Endodermal cell (in vitro differentiated cells): ENCODE data around the gene EMSY. TPM values are rescaled to one million over a fixed set of nuclear protein-coding genes. Genes with fewer than 3 reads are reported as not detected.

Experiments
- DNase-seq: peaks from one replicate; pipeline ENCODE4 v3.0.0-alpha.2; 2017
- H3K27ac ChIP-seq: 2 replicates; pipeline ENCODE4 v1.5.1; 2013; ENCODE audit warnings: mild to moderate bottlenecking, low read depth, low read length, moderate library complexity
- H3K27me3 ChIP-seq: 2 replicates; pipeline ENCODE4 v1.6.1; 2013; ENCODE audit warnings: mild to moderate bottlenecking, low read length, moderate library complexity; ENCODE audit not compliant: insufficient read depth, control insufficient read depth, poor library complexity, severe bottlenecking
- H3K36me3 ChIP-seq: 2 replicates; pipeline ENCODE4 v1.7.0; 2013; ENCODE audit warnings: mild to moderate bottlenecking, low read length, moderate library complexity; ENCODE audit not compliant: control insufficient read depth, insufficient read depth
- H3K4me1 ChIP-seq: one replicate; pipeline ENCODE4 v1.7.0; 2013; ENCODE audit warnings: low read length; ENCODE audit not compliant: control insufficient read depth, insufficient read depth
- H3K4me3 ChIP-seq: 2 replicates; pipeline ENCODE4 v1.5.1; 2013; ENCODE audit warnings: mild to moderate bottlenecking, low read length, moderate library complexity
- H3K9ac ChIP-seq: 2 replicates; pipeline ENCODE4 v1.6.1; 2013; ENCODE audit warnings: mild to moderate bottlenecking, low read length, moderate library complexity; ENCODE audit not compliant: poor library complexity, severe bottlenecking; ENCODE audit errors: extremely low read depth
- H3K9me3 ChIP-seq: 2 replicates; pipeline ENCODE4 v1.6.1; 2013; ENCODE audit warnings: mild to moderate bottlenecking, low read length, moderate library complexity; ENCODE audit not compliant: control insufficient read depth
- H3K27ac Mint-ChIP-seq: 2 replicates; pipeline ENCODE4 v1.8.0; 2020; ENCODE audit warnings: mixed read lengths
- H3K27me3 Mint-ChIP-seq: 2 replicates; pipeline ENCODE4 v1.8.0; 2021; ENCODE audit warnings: mild to moderate bottlenecking, mixed read lengths; ENCODE audit not compliant: insufficient read depth
- H3K36me3 Mint-ChIP-seq: 2 replicates; pipeline ENCODE4 v1.8.0; 2020; ENCODE audit warnings: low read depth, mixed read lengths
- H3K4me1 Mint-ChIP-seq: 2 replicates; pipeline ENCODE4 v1.8.0; 2020; ENCODE audit warnings: mixed read lengths
- H3K4me3 Mint-ChIP-seq: 2 replicates; pipeline ENCODE4 v1.8.0; 2020; ENCODE audit warnings: mild to moderate bottlenecking, moderate library complexity, mixed read lengths
- H3K9me3 Mint-ChIP-seq: 2 replicates; pipeline ENCODE4 v1.8.0; 2020; ENCODE audit warnings: mild to moderate bottlenecking, mixed read lengths
- CTCF ChIP-seq: fragments of 200-600 bp; sonication (generic); conservative IDR thresholded peaks from 2 replicates; pipeline ENCODE4 v1.5.0; 2021; ENCODE audit warnings: antibody characterized with exemption, mild to moderate bottlenecking
- WGBS, 2 experiments: methylation state at CpG; one replicate each; pipeline versions ENCODE4 v1.1.5 to v1.1.7; 2013; ENCODE audit warnings: missing lambda C conversion rate in 2 of 2, mixed read lengths in 1 of 2; ENCODE audit not compliant: insufficient coverage in 1 of 2, insufficient read length in 1 of 2; 5-methylcytosine and 5-hydroxymethylcytosine counted together
- total RNA-seq, 2 donors: library from RNA; stranded (reverse); fragmentation: NEBNext Ultra II Directional in 1 of 2; extraction: Animal tissue kit (Norgen Biotek cat#: 25700) in 1 of 2; gene quantifications; 2 replicates in 1 of 2; 3 replicates in 1 of 2; pipeline ENCODE4 v1.2.1, GENCODE V29; 2021

The EMSY gene
- total RNA-seq, 2 donors from 2014 or later, result 27.4 to 35.5 TPM

- Histone ChIP-seq H3K4me3 (no peak overlapping the region), H3K27me3 (no peaks in the 10 kb centered on the region), H3K36me3 (no peaks in the 10 kb centered on the region), H3K27ac (no peak overlapping the region), H3K4me1 (no peaks in the 10 kb centered on the region), H3K9me3 (no peaks in the 10 kb centered on the region), H3K9ac (no peak overlapping the region)
- Mint-ChIP-seq H3K27ac (no peak overlapping the region), H3K36me3 (no peaks in the 10 kb centered on the region), H3K4me1 (peaks cover 6% of the 10 kb centered on the region), H3K9me3 (no peaks in the 10 kb centered on the region), H3K27me3 (peaks cover 16% of the 10 kb centered on the region), H3K4me3 (no peak overlapping the region)
- TF ChIP-seq CTCF, result peak; percentile 80
- 69 to 71% methylated on average over 2 to 3 of the region's 3 CpGs for WGBS, 2 experiments
- DNase-seq, result peak; percentile 74
Measured at GRCh38 chr11:76419896-76420295, 24.9 kb upstream of the EMSY start.

GRCh38 chr11:76424379-76424778 lies 20.4 kb upstream of the EMSY start:
- peaks cover 49% of the 10 kb centered on the region for H3K27me3 Mint-ChIP-seq
- no peaks in the 10 kb centered on the region for H3K9me3 Mint-ChIP-seq
- peaks cover 15% of the 10 kb centered on the region for H3K4me1 Mint-ChIP-seq
- Histone ChIP-seq H3K27me3 (peaks cover 2% of the 10 kb centered on the region), H3K4me1 (peaks cover 3% of the 10 kb centered on the region), H3K9me3 (no peaks in the 10 kb centered on the region), H3K27ac (no peak overlapping the region), H3K36me3 (no peaks in the 10 kb centered on the region), H3K9ac (no peak overlapping the region), H3K4me3 (no peak overlapping the region)
- no peaks in the 10 kb centered on the region for H3K36me3 Mint-ChIP-seq
- no peak overlapping the region for H3K4me3 Mint-ChIP-seq
- whole genome bisulfite sequencing, 2 experiments, result 71 to 76% methylated on average over 3 of the region's 3 CpGs
- no peak for TF ChIP-seq CTCF
- H3K27ac Mint-ChIP-seq, result no peak overlapping the region
- DNase-seq, result peak; percentile 66

- peak; percentile 21 for DNase-seq
- Mint-ChIP-seq H3K36me3 (no peaks in the 10 kb centered on the region), H3K4me1 (peaks cover 15% of the 10 kb centered on the region), H3K4me3 (no peak overlapping the region), H3K27ac (no peak overlapping the region), H3K9me3 (no peaks in the 10 kb centered on the region), H3K27me3 (peaks cover 55% of the 10 kb centered on the region)
- no peaks in the 10 kb centered on the region for H3K9me3 ChIP-seq
- no peak overlapping the region for H3K9ac ChIP-seq
- H3K4me1 ChIP-seq, result peaks cover 3% of the 10 kb centered on the region
- H3K4me3 ChIP-seq, result no peak overlapping the region
- no peaks in the 10 kb centered on the region for H3K36me3 ChIP-seq
- no peak for TF ChIP-seq CTCF
- 92 to 93% methylated on average over 2 of the region's 2 CpGs for WGBS, 2 experiments
- peaks cover 7% of the 10 kb centered on the region for H3K27me3 ChIP-seq
- no peak overlapping the region for H3K27ac ChIP-seq
Measured at GRCh38 chr11:76424891-76425290, 19.9 kb upstream of the EMSY start.
